Transverse colon (tissue), 4 donors: ENCODE data around the gene TBX10.

Experiments used
- CTCF ChIP-seq, 5 experiments: fragments of 200-600 bp in 3 of 5; fragments of 450-650 bp in 2 of 5; sonication (generic) in 3 of 5; IDR thresholded peaks; 1 replicate in 2 of 5; 2 replicates in 3 of 5; pipeline ENCODE4 v1.5.1; 2016 to 2017; ENCODE audit warnings: antibody characterized with exemption in 5 of 5, inconsistent platforms in 3 of 5, mild to moderate bottlenecking in 2 of 5, moderate library complexity in 1 of 5
- EP300 ChIP-seq: sonication (generic); formaldehyde crosslinking; IDR thresholded peaks from one replicate; pipeline ENCODE4 v1.6.1; 2017; ENCODE audit warnings: antibody characterized with exemption, low read depth
- POLR2A ChIP-seq: fragments of 450-650 bp; IDR thresholded peaks from one replicate; pipeline ENCODE4 v1.6.1; 2016; ENCODE audit warnings: antibody characterized with exemption, mild to moderate bottlenecking, moderate library complexity
- POLR2AphosphoS5 ChIP-seq, 3 donors: sonication (generic); formaldehyde crosslinking; IDR thresholded peaks; one replicate each; pipeline ENCODE4 v1.6.1; 2016; ENCODE audit warnings: antibody characterized with exemption in 3 of 3

GRCh38 chr11:67639438-67639859 lies at the start of gene TBX10:
- TF ChIP-seq CTCF (IDR thresholded peaks at IDR 0.05): no peak
- TF ChIP-seq POLR2AphosphoS5 (IDR thresholded peaks at IDR 0.05): no peak
- TF ChIP-seq POLR2A: no peak
- TF ChIP-seq EP300: no peak
